GM23248 (cell line): ENCODE results near the gene EML1.

Source experiments
- EZH2 ChIP-seq: fragments of 200-600 bp; sonication (generic); IDR thresholded peaks from 2 replicates; pipeline ENCODE4 v1.6.1; 2018; ENCODE audit warnings: antibody characterized with exemption, mild to moderate bottlenecking; ENCODE audit not compliant: insufficient read depth, poor library complexity, severe bottlenecking
- EZH2phosphoT487 ChIP-seq: fragments of 200-600 bp; sonication (generic); IDR thresholded peaks from 2 replicates; pipeline ENCODE4 v1.6.1; 2018; ENCODE audit warnings: antibody characterized with exemption, moderate library complexity, mild to moderate bottlenecking, low read depth; ENCODE audit not compliant: insufficient read depth

GRCh38 chr14:99990268-99991170 is 197.3 kb downstream of the EML1 start:
- TF ChIP-seq EZH2 (no peak), EZH2phosphoT487 (no peak)
